Mesenchymal stem cell (in vitro differentiated cells and primary cell): Measurements from ENCODE around the gene IL2RA.

Source experiments
- DNase-seq: peaks from one replicate; pipeline ENCODE4 v3.0.0-alpha.2; 2013
- H2AFZ ChIP-seq: one replicate; pipeline ENCODE4 v1.6.1; 2013; ENCODE audit warnings: low read depth, mild to moderate bottlenecking, control low read depth, inconsistent platforms, low read length, moderate library complexity
- H2AK5ac ChIP-seq: 2 replicates; pipeline ENCODE4 v1.6.1; 2013; ENCODE audit warnings: low read length, moderate library complexity, mild to moderate bottlenecking, inconsistent platforms; ENCODE audit not compliant: severe bottlenecking
- H2BK120ac ChIP-seq: one replicate; pipeline ENCODE4 v1.6.1; 2013; ENCODE audit warnings: low read depth, mild to moderate bottlenecking, inconsistent platforms, low read length, moderate library complexity
- H2BK12ac ChIP-seq, 2 experiments: one replicate each; pipeline ENCODE4 v1.6.1; 2013; ENCODE audit warnings: inconsistent platforms in 2 of 2, low read length in 2 of 2, mild to moderate bottlenecking in 2 of 2, moderate library complexity in 2 of 2, control low read depth in 1 of 2
- H2BK15ac ChIP-seq: one replicate; pipeline ENCODE4 v1.6.1; 2013; ENCODE audit warnings: mild to moderate bottlenecking, low read depth, inconsistent platforms; ENCODE audit not compliant: poor library complexity, severe bottlenecking
- H2BK5ac ChIP-seq: 2 replicates; pipeline ENCODE4 v1.6.1; 2013; ENCODE audit warnings: low read depth, mild to moderate bottlenecking, low read length, control low read depth, inconsistent platforms; ENCODE audit not compliant: poor library complexity, severe bottlenecking
- H3K14ac ChIP-seq, 2 experiments: one replicate each; pipeline ENCODE4 v1.6.1; 2013; ENCODE audit warnings: inconsistent platforms in 2 of 2, low read length in 2 of 2, control low read depth in 1 of 2, mild to moderate bottlenecking in 1 of 2, moderate library complexity in 1 of 2
- H3K18ac ChIP-seq, 2 experiments: one replicate each; pipeline ENCODE4 v1.6.1; 2013; ENCODE audit warnings: inconsistent platforms in 2 of 2, low read length in 2 of 2, control low read depth in 1 of 2, low read depth in 1 of 2, mild to moderate bottlenecking in 1 of 2
- H3K23ac ChIP-seq, 2 experiments: one replicate each; pipeline ENCODE4 v1.6.1; 2013; ENCODE audit warnings: inconsistent platforms in 2 of 2, low read length in 2 of 2, mild to moderate bottlenecking in 2 of 2, moderate library complexity in 2 of 2, control low read depth in 1 of 2
- H3K27ac ChIP-seq: 2 replicates; pipeline ENCODE4 v1.5.1; 2013; ENCODE audit warnings: mild to moderate bottlenecking, moderate library complexity, low read length, control low read depth, inconsistent platforms; ENCODE audit not compliant: poor library complexity, severe bottlenecking
- H3K27me3 ChIP-seq, 2 experiments: 2 replicates each; pipeline versions ENCODE4 v1.6.1 to v1.7.0; 2013; ENCODE audit warnings: low read length in 2 of 2, mild to moderate bottlenecking in 2 of 2, moderate library complexity in 2 of 2, control low read depth in 1 of 2, inconsistent platforms in 1 of 2; ENCODE audit not compliant: control insufficient read depth in 1 of 2, insufficient read depth in 1 of 2
- H3K36me3 ChIP-seq, 2 experiments: 2 replicates each; pipeline versions ENCODE4 v1.6.1 to v1.7.0; 2013; ENCODE audit warnings: low read length in 2 of 2, control low read depth in 1 of 2, inconsistent platforms in 1 of 2, low read depth in 1 of 2, mild to moderate bottlenecking in 1 of 2; ENCODE audit not compliant: insufficient read depth in 2 of 2, control insufficient read depth in 1 of 2
- H3K4ac ChIP-seq, 2 experiments: one replicate each; pipeline ENCODE4 v1.6.1; 2013; ENCODE audit warnings: inconsistent platforms in 2 of 2, low read length in 2 of 2, mild to moderate bottlenecking in 2 of 2, moderate library complexity in 2 of 2, control low read depth in 1 of 2, low read depth in 1 of 2
- H3K4me1 ChIP-seq: 2 replicates; pipeline ENCODE4 v1.6.1; 2013; ENCODE audit warnings: low read depth, low read length, control low read depth; ENCODE audit not compliant: control insufficient read depth, insufficient read depth
- H3K4me2 ChIP-seq: 2 replicates; pipeline ENCODE4 v1.6.1; 2013; ENCODE audit warnings: low read length, mild to moderate bottlenecking, inconsistent platforms; ENCODE audit not compliant: poor library complexity, severe bottlenecking
- H3K4me3 ChIP-seq, 2 experiments: 2 replicates each; pipeline versions ENCODE4 v1.5.1 to v1.7.0; 2013; ENCODE audit warnings: low read length in 2 of 2, mild to moderate bottlenecking in 2 of 2, control low read depth in 1 of 2, low read depth in 1 of 2; ENCODE audit not compliant: insufficient read depth in 1 of 2
- H3K79me1 ChIP-seq: replicated peaks from 2 replicates; pipeline ENCODE4 v1.6.1; 2013; ENCODE audit warnings: mild to moderate bottlenecking, control low read depth, low read length, inconsistent platforms; ENCODE audit not compliant: poor library complexity, severe bottlenecking
- H3K9ac ChIP-seq: 2 replicates; pipeline ENCODE4 v1.7.0; 2013; ENCODE audit warnings: mild to moderate bottlenecking, low read length, moderate library complexity
- H3K9me3 ChIP-seq: 2 replicates; pipeline ENCODE4 v1.7.0; 2013; ENCODE audit warnings: mild to moderate bottlenecking, low read length; ENCODE audit not compliant: control insufficient read depth
- H4K8ac ChIP-seq: one replicate; pipeline ENCODE4 v1.6.1; 2013; ENCODE audit warnings: inconsistent platforms, mild to moderate bottlenecking, low read length, moderate library complexity
- H4K91ac ChIP-seq: one replicate; pipeline ENCODE4 v1.6.1; 2013; ENCODE audit warnings: mild to moderate bottlenecking, low read length, inconsistent platforms
- WGBS: methylation state at CpG from one replicate; pipeline ENCODE4 v1.1.7; 2013; ENCODE audit warnings: mixed read lengths; 5-methylcytosine and 5-hydroxymethylcytosine counted together

The IL2RA gene

GRCh38 chr10:6048281-6049030 is 13.7 kb downstream of the IL2RA start:
- Histone ChIP-seq H3K9ac (no peak overlapping the region), H3K4ac (no peak overlapping the region), H2BK12ac (no peak overlapping the region), H3K9me3 (no peaks in the 10 kb centered on the region), H3K36me3 (no peaks in the 10 kb centered on the region), H3K27ac (no peak overlapping the region), H2BK5ac (no peak overlapping the region), H3K4me1 (peaks cover 2% of the 10 kb centered on the region), H2AFZ (no peak overlapping the region), H2BK120ac (no peak overlapping the region), H3K23ac (no peak overlapping the region), H4K8ac (no peak overlapping the region), H4K91ac (no peak overlapping the region), H3K18ac (no peak overlapping the region), H2BK15ac (no peak overlapping the region), H3K79me1 (no peaks in the 10 kb centered on the region), H2AK5ac (no peak overlapping the region), H3K4me3 (no peak overlapping the region), H3K27me3 (peaks cover 18 to 32% of the 10 kb centered on the region in 2 experiments), H3K4me2 (no peak overlapping the region), H3K14ac (no peak overlapping the region)
- WGBS: 87% methylated on average over 5 of the region's 7 CpGs
- no peak for DNase-seq

GRCh38 chr10:6047847-6048246 is 14.3 kb downstream of the IL2RA start:
- H3K79me1 ChIP-seq: no peaks in the 10 kb centered on the region
- no peak overlapping the region for H3K23ac ChIP-seq
- H2AK5ac ChIP-seq: no peak overlapping the region
- no peak overlapping the region for H3K14ac ChIP-seq
- no peak overlapping the region for H2BK5ac ChIP-seq
- H4K8ac ChIP-seq: no peak overlapping the region
- H3K9ac ChIP-seq: no peak overlapping the region
- DNase-seq: no peak
- H3K9me3 ChIP-seq: no peaks in the 10 kb centered on the region
- H2BK120ac ChIP-seq: no peak overlapping the region
- H3K27me3 ChIP-seq: peaks cover 16 to 30% of the 10 kb centered on the region in 2 experiments
- H4K91ac ChIP-seq: no peak overlapping the region
- 90% methylated on average over 7 of the region's 7 CpGs for WGBS
- no peak overlapping the region for H3K4ac ChIP-seq
- no peak overlapping the region for H2BK12ac ChIP-seq
- no peak overlapping the region for H3K18ac ChIP-seq
- no peaks in the 10 kb centered on the region for H3K36me3 ChIP-seq
- no peak overlapping the region for H3K4me2 ChIP-seq
- H2AFZ ChIP-seq: no peak overlapping the region
- H3K4me3 ChIP-seq: no peak overlapping the region
- H3K4me1 ChIP-seq: peaks cover 2% of the 10 kb centered on the region
- H2BK15ac ChIP-seq: no peak overlapping the region
- no peak overlapping the region for H3K27ac ChIP-seq

GRCh38 chr10:6046773-6047611 is 15.2 kb downstream of the IL2RA start:
- H4K91ac ChIP-seq: no peak overlapping the region
- H3K9me3 ChIP-seq: no peaks in the 10 kb centered on the region
- 86% methylated on average over 9 of the region's 14 CpGs for WGBS
- H2AK5ac ChIP-seq: no peak overlapping the region
- H2BK120ac ChIP-seq: no peak overlapping the region
- no peak overlapping the region for H2BK12ac ChIP-seq
- no peak overlapping the region for H3K4me2 ChIP-seq
- H3K79me1 ChIP-seq: no peaks in the 10 kb centered on the region
- H4K8ac ChIP-seq: no peak overlapping the region
- no peaks in the 10 kb centered on the region for H3K36me3 ChIP-seq
- no peak for DNase-seq
- H3K9ac ChIP-seq: no peak overlapping the region
- H3K4me3 ChIP-seq: no peak overlapping the region
- H3K4me1 ChIP-seq: peaks cover 2% of the 10 kb centered on the region
- no peak overlapping the region for H2BK15ac ChIP-seq
- H2AFZ ChIP-seq: no peak overlapping the region
- H3K27me3 ChIP-seq: peaks cover 10 to 29% of the 10 kb centered on the region in 2 experiments
- H3K18ac ChIP-seq: no peak overlapping the region
- no peak overlapping the region for H3K14ac ChIP-seq
- H2BK5ac ChIP-seq: no peak overlapping the region
- H3K27ac ChIP-seq: no peak overlapping the region
- H3K4ac ChIP-seq: no peak overlapping the region
- H3K23ac ChIP-seq: no peak overlapping the region
